Measurements from ENCODE around the gene AQP12A.

The AQP12A gene

DNA sequence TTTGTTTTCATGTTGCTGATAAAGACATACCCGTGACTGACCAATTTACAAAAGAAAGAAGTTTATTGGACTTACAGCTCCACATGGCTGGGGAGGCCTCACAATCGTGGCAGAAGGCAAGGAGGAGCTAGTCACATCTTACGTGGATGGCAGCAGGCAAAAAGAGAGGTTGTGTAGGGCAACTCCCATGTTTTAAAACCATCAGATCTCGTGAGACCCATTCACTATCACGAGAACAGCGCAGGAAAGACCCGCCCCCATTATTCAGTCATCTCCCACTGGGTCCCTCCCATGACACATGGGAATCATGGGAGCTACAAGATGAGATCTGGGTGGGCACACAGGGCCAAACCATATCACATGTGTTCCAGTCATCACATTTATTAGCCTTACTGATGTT lies 16.8 kb downstream of the AQP12A start:
- DNase-seq = no peak

DNA sequence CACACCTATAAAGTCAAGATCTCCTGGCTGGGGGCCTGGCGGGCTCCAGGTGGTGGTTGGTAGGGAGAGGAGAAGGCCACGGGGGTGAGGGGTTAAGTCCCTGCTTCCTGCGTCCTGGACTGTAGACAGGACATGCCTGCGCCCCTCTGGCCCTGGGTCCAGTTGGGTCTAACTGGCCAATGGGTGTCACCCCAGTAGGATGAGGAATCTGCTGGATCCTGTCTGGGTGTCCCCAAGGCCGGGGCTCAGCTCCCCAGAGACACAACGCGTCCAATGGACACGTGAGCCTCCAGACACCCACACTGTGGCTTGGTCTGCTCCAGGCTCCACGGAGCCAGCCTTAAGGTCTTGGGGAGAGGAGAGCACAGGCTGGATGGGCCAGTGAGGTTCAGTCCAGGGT lies 19.6 kb downstream of the AQP12A start:
- no peak for DNase-seq

DNA sequence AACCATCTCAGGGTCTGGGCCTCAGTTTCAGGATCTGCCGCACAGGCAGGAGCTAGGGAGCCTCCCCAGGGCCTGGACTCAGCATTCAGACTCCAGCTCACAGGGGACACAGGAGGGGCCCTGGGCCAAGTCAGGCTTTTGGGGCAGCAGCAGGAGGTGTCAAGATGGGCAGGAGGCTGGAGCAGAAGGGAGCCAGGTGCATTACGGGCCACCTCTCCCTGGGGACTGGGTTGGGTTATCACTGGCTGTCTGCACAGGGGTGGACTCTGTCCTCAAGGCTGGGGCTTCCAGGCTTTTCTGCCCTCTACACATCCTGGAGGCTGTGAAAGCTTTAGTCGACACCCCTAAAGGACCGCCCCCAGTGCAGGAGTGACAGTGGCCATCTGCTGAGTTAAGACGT lies 20.0 kb downstream of the AQP12A start:
- no peak for DNase-seq

DNA sequence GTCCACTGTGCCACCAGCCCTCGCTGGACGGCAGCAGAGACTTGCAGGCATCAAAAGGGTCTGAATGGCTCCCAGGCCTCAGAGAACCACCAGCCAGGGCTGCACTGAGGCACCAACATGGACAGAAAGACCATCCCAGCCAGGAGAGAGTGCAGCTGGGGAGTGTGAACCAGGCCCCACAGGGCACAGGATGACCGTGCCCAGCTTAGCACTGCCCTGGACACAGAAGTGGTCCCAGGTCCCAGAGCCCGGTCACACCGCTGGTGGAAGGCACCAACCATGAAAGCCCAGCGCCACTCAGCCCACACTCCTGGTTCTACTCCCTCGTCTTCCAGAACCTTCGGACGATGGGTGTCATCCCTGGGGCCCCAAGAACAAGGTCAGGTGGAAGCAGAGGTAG lies 20.5 kb downstream of the AQP12A start:
- no peak for DNase-seq

DNA sequence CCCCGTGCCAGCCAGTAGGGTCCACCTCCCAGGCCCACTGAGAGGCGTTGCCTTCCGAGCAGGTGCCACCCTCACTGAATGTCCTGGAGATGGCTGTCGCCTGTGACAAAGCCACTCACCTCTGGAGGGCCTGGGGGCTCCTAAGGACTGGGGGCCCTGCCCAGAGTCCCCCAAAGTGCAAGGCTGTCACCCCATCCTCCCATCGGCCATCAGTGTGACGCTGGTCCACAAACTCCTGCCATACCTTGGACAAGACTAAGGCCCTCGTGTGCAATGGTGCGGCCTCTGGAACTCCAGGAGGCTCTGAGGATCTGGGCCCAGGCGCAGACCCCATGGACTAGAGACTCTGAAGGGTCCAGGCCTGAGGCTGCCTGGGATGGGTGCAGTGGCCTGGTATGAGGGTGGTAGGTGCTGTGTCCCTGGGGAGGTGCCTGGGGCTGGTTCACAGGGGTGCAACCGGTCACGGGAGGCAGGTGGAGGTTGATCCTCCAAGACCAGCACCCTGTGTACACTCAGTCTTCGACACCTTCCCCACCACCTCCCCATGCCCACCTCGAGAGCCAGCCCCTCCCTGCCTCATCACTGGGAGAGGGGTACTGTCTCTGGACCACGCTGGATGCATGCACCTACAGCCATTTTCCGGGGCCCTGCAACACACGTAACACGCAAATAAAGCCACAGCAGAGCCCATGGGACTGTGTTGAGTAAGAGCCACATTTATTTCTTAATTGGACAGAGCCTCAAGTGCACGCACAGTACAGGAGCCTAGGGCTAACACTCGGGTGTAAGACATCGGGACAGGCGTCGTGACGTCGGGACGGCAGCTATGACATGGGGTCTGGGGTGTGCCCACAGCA lies 21.6 kb downstream of the AQP12A start:
- DNase-seq = no peak

DNA sequence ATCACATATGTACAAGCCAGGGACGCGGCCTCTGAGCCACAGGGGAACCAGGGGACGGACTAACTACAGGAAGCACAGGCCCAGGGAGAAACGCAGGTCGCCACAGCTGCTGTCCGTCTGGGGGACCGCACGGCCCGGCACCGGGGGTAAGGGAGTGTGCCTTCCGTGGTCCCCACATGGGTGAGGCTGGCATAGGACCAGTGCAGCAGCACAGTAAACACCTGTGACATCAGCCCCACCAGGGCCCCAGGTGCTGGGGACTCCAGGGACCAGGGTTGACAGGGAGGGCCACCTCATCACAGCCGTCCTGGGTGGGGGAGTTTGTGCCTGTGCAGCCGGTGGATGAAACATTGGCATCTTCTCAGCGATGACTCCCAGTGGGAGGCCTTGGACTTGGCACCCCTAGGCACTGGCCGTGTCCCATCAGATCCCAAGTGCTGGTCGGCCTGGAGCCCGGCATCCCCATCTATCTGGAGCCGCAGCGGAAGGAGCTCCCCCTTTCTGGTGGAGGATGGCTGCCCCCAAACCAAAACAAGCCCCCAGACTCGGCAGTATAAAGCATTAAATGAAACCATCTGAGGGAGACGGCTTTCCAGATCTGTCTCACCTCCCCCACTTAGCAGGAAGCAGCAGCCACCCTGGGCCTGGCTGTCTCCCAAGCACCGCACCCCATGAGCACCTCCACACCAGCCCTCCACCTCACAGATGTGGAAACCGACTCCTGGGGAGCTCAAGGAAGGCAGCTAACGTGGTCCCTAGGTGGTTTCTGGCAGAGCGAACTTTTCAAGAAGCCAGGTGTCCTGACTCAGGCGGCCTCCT lies 22.5 kb downstream of the AQP12A start:
- no peak for DNase-seq

DNA sequence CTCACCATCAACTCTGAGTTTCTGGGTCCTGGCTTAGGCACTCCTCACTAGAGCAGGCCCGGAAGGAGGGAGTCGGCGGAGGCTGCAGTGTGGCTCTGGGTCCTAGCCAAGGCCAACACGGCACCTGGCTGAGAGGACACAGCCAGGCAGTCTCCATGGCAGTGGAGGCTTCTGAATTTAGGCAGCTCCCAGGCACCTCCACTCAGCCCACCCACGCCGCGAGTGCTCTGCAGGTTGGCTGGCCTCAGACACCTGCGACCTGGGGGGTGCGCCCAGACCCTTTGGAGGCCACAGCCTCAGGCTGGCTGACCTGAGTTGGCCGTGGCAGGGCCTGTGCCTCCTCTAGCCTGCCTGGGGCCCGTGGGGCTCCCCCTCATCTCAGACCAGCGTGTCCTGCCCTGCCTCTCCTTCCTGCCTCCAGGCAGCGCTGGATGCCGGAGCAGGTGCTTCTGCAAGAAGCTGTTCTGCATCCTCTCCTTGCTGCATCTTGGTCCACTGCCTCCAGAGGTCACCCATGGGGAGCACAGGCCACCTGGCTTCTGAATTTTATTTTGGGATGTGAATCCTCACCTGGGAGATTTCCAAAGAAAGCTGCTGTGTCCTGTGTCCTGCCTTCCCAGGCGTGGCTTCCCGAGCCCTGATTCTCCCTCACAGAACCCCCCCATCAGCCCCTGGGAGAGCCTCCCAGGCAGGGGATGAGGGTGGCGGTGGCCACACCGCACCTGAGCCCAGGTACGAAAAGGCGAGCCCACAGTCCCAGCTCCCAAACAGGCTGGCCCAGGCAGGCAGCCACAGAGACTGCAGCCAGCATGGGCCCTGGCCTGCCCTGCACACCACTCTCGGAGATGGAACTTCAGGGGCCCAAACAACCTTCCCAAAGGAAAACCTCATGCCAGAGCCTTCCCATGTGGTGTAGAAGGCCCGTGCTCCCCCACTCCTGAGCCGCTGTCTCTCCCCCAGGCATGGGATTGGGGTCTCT lies 23.4 kb downstream of the AQP12A start:
- no peak for DNase-seq

DNA sequence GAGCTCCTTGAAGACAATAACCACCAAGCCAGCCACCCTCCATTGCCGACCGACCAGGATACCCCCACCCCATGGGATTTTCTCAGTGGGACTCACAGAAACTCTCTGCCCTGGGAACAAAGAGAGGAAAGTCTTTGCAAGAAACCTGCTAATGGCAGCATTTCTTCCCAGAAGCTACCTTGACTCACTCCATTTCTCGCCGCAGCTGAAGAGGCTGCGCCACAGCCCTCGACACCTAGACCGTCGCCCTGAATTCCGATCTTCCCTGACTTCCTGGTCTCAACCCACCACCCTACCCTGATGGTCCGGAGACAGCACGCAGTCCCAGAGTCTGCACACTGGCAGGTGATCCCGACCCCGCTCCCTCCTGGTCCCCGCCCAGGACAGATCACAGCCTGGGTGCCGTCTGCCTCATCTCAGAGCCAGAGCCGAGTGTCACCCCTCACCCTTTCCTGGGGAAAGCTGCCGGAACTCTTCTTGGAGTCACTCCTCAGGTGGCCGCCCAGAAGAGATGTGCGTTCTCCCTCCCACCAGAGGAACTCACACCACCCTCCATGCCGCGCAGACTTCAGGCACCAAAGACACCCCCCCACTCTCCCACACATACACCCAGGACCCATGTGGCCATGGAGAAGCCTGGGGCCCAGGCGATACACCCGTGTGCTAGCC lies 24.6 kb downstream of the AQP12A start:
- DNase-seq = no peak

DNA sequence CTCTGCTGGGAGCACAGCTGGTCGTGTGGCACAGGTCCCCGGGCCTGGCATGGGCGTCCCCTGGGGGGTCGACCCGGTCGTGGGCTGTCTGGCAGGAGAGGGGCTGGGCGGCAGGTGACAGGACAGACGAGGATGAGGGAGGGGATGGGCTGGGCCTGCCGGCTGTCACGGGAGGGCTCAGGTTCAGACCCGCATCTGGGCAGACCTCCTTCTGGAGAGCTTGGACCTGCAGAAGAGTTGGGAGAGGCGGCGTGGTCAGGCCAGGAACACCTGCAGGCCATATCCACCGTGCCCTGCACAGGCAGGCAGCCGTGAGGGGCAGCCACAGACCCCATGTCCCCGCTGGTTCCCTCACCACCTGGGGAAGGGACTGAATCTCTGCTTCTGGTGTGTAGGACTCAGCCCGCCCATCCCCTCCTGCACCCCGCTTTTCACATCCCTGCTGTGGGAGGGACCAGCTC lies 25.5 kb downstream of the AQP12A start:
- no peak for DNase-seq

DNA sequence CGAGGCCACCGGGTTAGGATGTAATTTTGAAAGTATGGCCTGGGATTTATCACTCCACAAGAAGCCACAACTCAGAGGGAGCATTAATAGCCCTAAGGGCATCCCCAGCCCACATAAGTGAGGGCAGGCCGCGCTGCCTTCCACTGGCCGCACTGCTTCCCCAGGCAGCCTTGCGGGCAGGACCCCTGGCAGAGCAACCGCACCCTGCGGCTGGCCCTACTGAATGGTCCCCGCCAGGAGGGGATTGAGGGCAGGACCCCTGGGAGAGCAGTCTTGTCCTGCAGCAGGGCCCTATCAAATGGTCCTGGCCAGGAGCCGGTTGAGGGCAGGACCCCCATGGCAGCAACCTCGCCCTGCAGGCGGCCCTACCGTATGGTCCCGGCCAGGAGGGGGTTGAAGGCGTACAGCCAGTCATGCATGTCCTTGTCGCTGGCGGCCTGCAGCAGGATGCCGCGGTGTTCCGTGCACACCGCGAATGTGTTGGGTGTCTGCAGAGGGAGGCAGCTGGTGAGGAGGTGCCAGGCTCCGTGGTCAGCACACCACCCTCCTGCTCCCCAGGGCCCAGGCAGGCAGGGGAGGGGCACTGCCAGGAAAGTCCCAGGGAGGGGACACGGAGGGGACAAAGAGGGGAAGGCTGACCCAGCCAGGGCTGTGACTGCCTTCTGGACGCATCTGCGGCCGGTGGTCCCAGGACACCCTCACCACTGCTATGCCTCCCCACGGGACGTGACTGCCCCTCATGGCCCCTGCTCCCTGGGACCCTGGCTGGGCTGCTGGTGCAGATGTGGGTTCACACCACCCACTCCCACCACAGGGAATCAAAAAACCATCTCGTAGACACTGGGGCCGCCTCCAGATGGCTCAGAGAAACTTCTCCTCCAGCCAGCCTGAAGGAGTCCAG lies 26.3 kb downstream of the AQP12A start:
- DNase-seq = no peak

DNA sequence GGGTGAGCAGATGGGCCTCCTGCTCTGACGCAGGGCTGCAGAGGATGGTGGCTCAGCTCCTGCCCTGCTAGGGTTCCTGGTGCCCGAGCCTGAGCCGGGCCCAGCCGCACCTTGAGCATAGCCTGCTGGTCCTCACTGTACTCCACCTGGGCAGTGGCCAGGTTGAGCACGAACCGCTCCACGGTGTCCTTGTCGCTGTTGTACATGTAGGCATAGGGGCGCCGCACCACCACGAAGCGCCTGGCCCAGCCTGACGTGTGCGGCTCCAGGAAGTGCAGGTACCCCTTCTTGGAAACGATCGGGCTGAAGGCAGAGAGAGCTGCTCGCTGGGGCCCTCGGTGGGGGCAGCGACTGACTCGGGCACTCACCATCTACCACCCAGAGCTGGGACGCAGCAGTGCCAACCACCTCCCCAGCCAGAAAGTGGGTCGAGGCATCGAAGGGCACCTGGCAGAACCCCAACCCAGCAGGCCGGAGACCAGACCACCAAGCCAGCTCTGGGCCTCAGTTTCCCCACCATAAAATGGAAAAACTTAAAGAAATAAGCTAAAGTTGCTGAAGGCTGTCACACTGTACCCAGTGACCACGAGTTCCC lies 27.3 kb downstream of the AQP12A start:
- DNase-seq = no peak

DNA sequence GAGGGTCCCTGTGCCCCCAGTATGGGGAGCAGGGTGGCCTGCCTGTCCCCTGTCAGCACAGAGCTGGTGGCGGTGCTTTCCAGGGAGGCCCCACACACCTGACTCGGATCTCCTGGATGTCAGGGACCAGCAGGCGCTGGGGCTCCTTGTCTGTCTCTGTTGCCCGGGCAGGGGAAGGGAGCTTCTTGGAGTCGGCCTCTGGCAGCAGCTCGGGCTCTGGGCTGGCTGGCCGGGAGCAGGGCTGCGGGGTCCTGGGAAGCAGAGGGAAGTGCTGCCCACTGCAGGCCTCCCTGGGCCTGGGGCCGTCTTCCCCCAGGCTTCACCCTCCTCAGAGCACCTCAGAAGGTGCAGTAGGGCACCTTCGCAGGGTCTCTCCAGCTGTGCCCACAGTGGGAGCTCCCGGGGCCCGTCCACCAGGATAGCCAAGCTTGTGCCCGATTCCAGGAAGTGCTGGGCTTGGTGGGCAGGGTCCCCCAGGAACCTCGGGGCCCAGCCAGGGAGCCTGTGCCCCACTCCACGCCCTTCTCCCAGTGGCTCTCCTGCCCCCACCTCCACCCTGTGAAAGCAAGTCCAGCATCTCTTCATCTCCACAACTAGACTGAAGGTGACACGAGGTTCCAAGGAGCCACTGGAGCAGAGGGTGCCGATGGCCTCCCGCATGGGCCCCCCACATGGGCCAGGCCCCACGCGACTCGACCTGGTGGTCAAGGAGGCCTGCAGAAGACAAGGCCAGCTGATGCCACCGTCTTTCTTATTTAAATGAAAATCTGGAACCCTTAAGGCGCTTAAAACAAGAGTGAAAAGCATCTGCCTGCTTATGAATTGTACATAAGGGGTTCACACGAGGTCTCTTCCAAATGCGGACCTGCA lies 28.2 kb downstream of the AQP12A start:
- DNase-seq = no peak

DNA sequence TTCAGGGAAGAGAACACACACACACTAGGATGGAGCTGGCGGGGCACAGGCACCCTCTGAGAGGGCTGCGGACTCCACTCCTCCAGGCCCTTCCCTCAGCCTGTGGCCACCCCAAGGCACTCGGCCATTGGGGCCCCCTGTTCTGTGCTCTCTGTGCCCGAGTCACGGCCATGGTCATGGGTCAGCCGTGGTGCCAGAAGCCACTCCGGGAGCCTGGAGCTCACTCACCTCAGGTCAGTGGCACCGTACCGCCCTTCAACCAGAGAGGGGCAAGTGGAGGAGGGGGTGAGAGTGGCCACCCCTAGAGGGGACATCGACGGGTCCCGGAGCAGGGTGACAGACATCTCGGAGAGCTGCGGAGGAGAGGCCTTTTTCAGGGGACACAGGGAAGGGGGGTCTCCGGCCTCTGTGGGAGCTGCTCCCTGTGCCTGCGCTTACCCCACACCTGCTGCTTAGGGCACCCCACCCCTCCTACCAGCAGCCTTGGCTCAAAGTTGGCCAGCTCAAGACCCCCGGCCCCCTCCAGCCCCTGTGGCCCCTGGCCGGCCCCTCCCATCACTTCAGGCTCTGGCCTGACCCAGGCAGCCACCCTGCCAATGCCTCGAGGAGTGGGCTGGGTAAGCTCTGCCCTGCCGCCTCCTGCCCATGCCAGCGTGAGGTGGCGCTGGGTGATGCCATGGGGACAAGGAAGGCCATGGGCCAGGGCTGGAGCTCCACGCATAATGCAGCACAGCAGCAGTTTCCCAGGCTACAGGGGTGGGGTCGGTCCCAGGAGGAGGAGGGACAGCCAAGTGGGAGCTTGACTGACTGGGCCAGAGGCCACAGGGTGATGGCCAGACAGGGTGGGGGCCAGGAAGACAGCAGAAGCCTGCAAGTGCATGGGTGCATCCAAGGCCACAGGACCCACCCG lies 29.3 kb downstream of the AQP12A start:
- DNase-seq = no peak

DNA sequence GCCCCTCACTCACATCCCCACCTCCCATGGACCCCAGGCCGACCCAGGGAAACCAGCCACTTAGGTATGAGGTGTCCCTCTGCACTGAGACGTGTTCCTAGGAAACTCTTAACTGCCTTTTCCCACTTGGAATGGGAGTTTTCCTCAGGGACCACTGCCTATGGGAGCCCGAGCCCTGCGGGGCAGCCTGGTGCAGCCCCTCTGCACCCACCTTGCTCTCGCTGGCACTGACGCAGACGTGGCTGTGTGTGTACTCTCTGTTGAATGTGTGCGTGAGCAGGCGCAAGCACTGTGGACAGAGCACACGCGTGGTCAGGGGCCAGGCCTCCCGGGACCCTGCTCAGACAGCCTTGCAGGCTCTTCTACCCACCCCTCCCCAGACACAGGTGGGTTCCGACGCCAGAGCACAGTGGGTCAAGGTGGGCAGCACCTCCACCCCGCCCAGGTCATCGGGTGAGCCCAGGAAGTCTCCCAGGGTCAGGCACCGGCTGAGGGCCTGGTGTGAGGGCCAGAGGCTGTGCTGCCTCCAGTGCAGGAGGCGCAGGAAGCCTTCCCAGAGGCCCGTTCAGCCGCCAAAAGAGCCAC lies 30.0 kb downstream of the AQP12A start:
- no peak for DNase-seq

DNA sequence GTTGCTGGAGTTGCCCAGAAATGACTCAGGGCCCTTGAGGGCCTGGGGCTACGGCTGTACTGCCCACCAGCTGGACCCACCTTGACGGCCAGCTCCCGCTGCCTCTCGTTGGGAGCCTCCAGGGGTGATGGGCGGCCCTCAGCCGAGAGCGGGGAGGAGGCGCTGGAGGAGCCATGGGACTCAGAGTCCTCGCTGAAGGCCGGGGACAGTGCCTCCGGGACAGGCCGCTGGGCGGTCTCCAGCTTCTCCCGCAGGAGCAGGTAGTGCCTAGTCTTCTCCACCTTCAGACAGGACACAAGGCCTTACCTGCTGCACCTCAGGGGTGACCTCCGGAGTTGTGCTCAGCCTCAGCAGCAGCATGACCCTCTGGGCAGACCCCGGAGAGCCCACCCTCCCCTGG lies 30.7 kb downstream of the AQP12A start:
- no peak for DNase-seq

DNA sequence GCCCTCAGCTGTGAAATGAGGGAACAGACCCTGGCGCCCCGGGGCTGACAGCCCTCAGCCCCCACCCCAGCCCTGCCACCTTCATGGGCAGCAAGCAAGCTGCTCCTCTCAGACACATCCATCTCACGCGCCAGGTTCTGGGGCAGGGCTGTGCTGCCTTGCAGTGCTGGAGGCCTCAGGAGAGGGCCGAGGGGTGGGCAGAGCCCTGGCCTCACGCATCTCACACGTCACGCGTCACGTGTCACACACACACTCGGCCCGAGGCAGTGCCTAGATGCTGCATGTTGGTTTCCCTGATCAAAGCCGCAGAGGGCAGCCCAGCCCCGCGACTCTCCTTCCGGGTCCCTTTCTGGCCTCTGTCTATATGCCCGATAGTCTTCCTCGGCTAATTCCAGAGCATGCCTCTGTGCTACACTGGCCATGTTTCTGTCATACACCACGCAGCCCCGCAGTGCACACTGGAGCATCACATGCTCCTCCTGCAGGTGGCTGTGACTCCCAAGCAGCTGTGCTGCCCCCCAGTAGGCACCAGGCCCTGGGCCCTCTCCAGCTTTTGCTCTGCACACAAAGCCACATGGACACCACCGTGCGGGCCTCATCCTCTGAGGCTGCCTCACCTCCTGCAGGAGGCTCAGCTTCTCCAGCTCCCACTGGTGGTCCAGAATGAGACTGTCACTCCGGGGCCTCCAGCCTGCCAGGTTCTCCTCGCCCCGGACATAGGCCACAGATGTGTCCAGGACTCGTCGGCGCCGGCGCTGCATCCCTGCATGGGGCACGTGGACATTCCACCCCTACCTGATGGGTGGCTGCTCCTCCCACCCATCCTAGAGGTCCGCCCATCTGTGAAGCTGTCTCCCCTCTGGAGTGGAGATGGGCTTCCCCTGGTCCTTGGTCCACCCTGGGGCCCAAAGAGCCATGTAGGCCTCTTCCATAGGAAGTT lies 31.4 kb downstream of the AQP12A start:
- no peak for DNase-seq

DNA sequence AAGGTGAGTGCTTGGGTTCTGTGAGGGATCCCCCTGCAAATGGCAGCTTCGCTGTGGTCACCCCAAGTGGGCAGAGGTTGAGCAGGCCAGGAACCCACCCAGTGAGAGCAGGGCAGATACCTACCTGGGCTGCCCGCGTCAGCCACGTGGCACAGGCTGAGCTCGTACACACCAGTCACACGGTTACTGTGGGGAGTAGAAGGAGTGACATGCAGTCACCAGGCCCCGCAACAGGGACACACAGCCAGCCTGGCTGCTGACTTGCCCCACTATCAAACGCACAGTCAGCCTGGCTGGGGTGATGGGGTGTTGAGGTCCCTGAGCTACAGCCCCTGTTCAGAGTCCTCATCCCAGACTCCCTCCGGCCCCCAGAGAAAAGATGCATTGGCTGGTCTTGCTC lies 32.2 kb downstream of the AQP12A start:
- no peak for DNase-seq

Data from right kidney (tissue), 1 donor.